ENCODE measurements around the gene PRSS2.

DNA sequence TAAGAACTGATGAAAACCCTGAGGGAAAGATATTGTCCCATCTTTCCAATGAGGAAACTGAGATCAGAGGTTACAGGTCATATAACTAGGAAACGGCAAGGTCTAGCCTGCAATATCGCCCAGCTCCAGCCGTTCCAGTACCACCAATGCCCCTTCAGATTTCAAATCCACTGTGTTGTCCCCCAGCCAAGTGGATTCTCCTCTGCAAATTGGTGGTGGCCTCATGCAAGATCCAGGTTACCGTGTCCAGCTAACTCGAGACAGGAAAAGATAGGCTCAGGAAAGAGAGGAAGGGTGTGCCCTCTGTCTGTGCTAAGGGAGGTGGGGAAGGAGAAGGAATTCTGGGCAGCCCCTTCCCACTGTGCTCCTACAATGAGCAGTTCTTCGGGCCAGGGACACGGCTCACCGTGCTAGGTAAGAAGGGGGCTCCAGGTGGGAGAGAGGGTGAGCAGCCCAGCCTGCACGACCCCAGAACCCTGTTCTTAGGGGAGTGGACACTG, 25.3 kb downstream of the PRSS2 start:
- TF ChIP-seq, protein P1, sequence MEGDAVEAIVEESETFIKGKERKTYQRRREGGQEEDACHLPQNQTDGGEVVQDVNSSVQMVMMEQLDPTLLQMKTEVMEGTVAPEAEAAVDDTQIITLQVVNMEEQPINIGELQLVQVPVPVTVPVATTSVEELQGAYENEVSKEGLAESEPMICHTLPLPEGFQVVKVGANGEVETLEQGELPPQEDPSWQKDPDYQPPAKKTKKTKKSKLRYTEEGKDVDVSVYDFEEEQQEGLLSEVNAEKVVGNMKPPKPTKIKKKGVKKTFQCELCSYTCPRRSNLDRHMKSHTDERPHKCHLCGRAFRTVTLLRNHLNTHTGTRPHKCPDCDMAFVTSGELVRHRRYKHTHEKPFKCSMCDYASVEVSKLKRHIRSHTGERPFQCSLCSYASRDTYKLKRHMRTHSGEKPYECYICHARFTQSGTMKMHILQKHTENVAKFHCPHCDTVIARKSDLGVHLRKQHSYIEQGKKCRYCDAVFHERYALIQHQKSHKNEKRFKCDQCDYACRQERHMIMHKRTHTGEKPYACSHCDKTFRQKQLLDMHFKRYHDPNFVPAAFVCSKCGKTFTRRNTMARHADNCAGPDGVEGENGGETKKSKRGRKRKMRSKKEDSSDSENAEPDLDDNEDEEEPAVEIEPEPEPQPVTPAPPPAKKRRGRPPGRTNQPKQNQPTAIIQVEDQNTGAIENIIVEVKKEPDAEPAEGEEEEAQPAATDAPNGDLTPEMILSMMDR (conservative IDR thresholded peaks at IDR 0.05 in 1 of 2, IDR thresholded peaks at IDR 0.05 in 1 of 2; ENCODE audit: extremely low read depth in 1 of 2, insufficient read depth in 1 of 2, low read depth in 1 of 2, low read length in 2 of 2) = no peak
- TF ChIP-seq EZH2 (IDR thresholded peaks at IDR 0.05; ENCODE audit: borderline replicate concordance, low read length) = no peak
